A549 (cell line): ENCODE results near the gene SETD1B. TPM values are rescaled to one million over a fixed set of nuclear protein-coding genes. Genes with fewer than 3 reads are reported as not detected.
"Not testable (repeated sequence)": the region's sequence is repeated elsewhere in the genome, so short reads cannot be mapped to it uniquely, and the experiment has no call there.

Source experiments
- ATAC-seq, 2 experiments: fragments of 200-7000 bp in 1 of 2; fragments of >200 bp in 1 of 2; cut with Nextera tagmentation in 1 of 2; cut with Tn5 transposase in 1 of 2; 3 replicates each; pipeline versions ENCODE4 v1.8.0 to v1.9.1; 2018 to 2020; ENCODE audit warnings: mild to moderate bottlenecking in 1 of 2, moderate library complexity in 1 of 2
- CTCF ChIA-PET: fragments of 300-600 bp; sonication (Branson Sonifier 250); formaldehyde crosslinking; extraction: SDS; loops from one replicate; lab custom pipeline; 2021; ENCODE audit warnings: antibody characterized with exemption, inconsistent platforms; lab: Yijun Ruan, JAX
- POLR2A ChIA-PET: fragments of 350-600 bp; formaldehyde crosslinking; extraction: SDS; loops from one replicate; lab custom pipeline; 2021; ENCODE audit warnings: antibody characterized with exemption, inconsistent platforms; lab: Yijun Ruan, JAX
- DNase-seq, 2 experiments: peaks; one replicate each; pipeline versions ENCODE4 v3.0.0 to v3.0.0-alpha.2; 2011 to 2016; ENCODE audit warnings: low read depth in 1 of 2, low spot score in 1 of 2
- FAIRE-seq: peaks from 2 replicates; lab custom pipeline; 2011; peaks lifted over from hg19 to GRCh38; lab: Jason Lieb, UNC
- H3K27ac ChIP-seq, 2 experiments: fragments of >200 bp; sonication (Bioruptor Twin); formaldehyde crosslinking; 3 replicates each; pipeline ENCODE4 v1.5.1; 2016 to 2017
- H3K4me1 ChIP-seq: fragments of >200 bp; sonication (Bioruptor Twin); formaldehyde crosslinking; 3 replicates; pipeline ENCODE4 v1.6.1; 2016
- H3K4me2 ChIP-seq: fragments of >200 bp; sonication (Bioruptor Twin); formaldehyde crosslinking; 3 replicates; pipeline ENCODE4 v1.6.1; 2016
- H3K4me3 ChIP-seq: fragments of >200 bp; sonication (Bioruptor Twin); formaldehyde crosslinking; 3 replicates; pipeline ENCODE4 v1.5.1; 2016
- H3K9me3 ChIP-seq: fragments of >200 bp; sonication (Bioruptor Twin); formaldehyde crosslinking; 3 replicates; pipeline ENCODE4 v1.6.1; 2016
- CBX8 ChIP-seq: fragments of 200-600 bp; sonication (generic); IDR thresholded peaks from 2 replicates; pipeline ENCODE4 v1.6.1; 2016
- CEBPB ChIP-seq, 2 experiments: fragments of >200 bp in 1 of 2; sonication (Bioruptor Twin) in 1 of 2; formaldehyde crosslinking in 1 of 2; IDR thresholded peaks; 2 replicates each; pipeline ENCODE4 v1.6.1; 2012 to 2016
- EP300 ChIP-seq, 2 experiments: fragments of >200 bp; sonication (Bioruptor Twin); formaldehyde crosslinking; IDR thresholded peaks; 2 replicates in 1 of 2; 3 replicates in 1 of 2; pipeline ENCODE4 v1.6.1; 2016 to 2017
- GATA3 ChIP-seq: IDR thresholded peaks from 2 replicates; pipeline ENCODE4 v1.6.1; 2012; ENCODE audit warnings: borderline replicate concordance
- JUN ChIP-seq, 2 experiments: fragments of >200 bp; sonication (Bioruptor Twin); formaldehyde crosslinking; IDR thresholded peaks; 2 replicates in 1 of 2; 3 replicates in 1 of 2; pipeline ENCODE4 v1.6.1; 2016 to 2017
- KDM5A ChIP-seq: fragments of 200-600 bp; sonication (generic); IDR thresholded peaks from 2 replicates; pipeline ENCODE4 v1.6.1; 2016; ENCODE audit warnings: antibody characterized with exemption, mild to moderate bottlenecking
- MYC ChIP-seq: IDR thresholded peaks from 2 replicates; pipeline ENCODE4 v1.6.1; 2012; ENCODE audit warnings: mild to moderate bottlenecking, inconsistent platforms, low read length, improper control_type of control experiment, borderline replicate concordance
- NPAS2 ChIP-seq: fragments of 250-450 bp; sonication (Bioruptor Pico); IDR thresholded peaks from 2 replicates; pipeline ENCODE4 v1.8.0; 2022; ENCODE audit warnings: mild to moderate bottlenecking, moderate library complexity, borderline replicate concordance
- RFX5 ChIP-seq: fragments of 450-650 bp; IDR thresholded peaks from 2 replicates; pipeline ENCODE4 v1.7.1; 2014; ENCODE audit warnings: antibody characterized with exemption, mild to moderate bottlenecking, moderate library complexity
- SREBF2 ChIP-seq: fragments of 450-650 bp; IDR thresholded peaks from 2 replicates; pipeline ENCODE4 v1.6.1; 2014; ENCODE audit warnings: mild to moderate bottlenecking, moderate library complexity
- ZC3H11A ChIP-seq: fragments of 450-650 bp; IDR thresholded peaks from 2 replicates; pipeline ENCODE4 v1.6.1; 2014; ENCODE audit warnings: antibody characterized with exemption, mild to moderate bottlenecking
- WGBS: methylation state at CpG from one replicate; pipeline ENCODE4 v1.1.6; 2017; ENCODE audit errors: missing lambda C conversion rate; 5-methylcytosine and 5-hydroxymethylcytosine counted together
- polyA plus RNA-seq, 4 experiments: library from polyadenylated mRNA; depleted of rRNA in 3 of 4; stranded (reverse); fragments of >200 nt; fragmentation: RNase III in 1 of 4; extraction: RNeasy Plus Mini Kit Qiagen cat#74134 plus additional on column Dnase treatment in 1 of 4; gene quantifications; 2 replicates in 3 of 4; 3 replicates in 1 of 4; pipeline ENCODE4 v1.2.3, GENCODE V29; 2011 to 2017
- small RNA-seq, 6 experiments: library from RNA; depleted of rRNA; stranded (forward); fragments of <200 nt; gene quantifications; one replicate each; pipeline ENCODE3, GENCODE V24; 2012
- TF ChIP-seq, protein P1 (sequence below): fragments of >200 bp; sonication (Bioruptor Twin); formaldehyde crosslinking; IDR thresholded peaks from 3 replicates; pipeline ENCODE4 v1.6.1; 2016
- TF ChIP-seq, protein P2 (sequence below): fragments of 250-450 bp; sonication (Bioruptor Pico); IDR thresholded peaks from 2 replicates; pipeline ENCODE4 v1.5.0; 2021; ENCODE audit warnings: mild to moderate bottlenecking, moderate library complexity, borderline replicate concordance
- TF ChIP-seq, protein P3 (sequence below): fragments of 150-350 bp; IDR thresholded peaks from 2 replicates; pipeline ENCODE4 v1.6.1; 2014; ENCODE audit warnings: low read depth, mild to moderate bottlenecking, low read length
- TF ChIP-seq, protein P4 (sequence below): fragments of >200 bp; sonication (Bioruptor Twin); formaldehyde crosslinking; IDR thresholded peaks from 3 replicates; pipeline ENCODE4 v1.5.1; 2016

The SETD1B gene
- polyA plus RNA-seq, 2 of the 4 experiments (the other 2 are of a cell fraction): 1.1 to 8.6 TPM

DNA sequence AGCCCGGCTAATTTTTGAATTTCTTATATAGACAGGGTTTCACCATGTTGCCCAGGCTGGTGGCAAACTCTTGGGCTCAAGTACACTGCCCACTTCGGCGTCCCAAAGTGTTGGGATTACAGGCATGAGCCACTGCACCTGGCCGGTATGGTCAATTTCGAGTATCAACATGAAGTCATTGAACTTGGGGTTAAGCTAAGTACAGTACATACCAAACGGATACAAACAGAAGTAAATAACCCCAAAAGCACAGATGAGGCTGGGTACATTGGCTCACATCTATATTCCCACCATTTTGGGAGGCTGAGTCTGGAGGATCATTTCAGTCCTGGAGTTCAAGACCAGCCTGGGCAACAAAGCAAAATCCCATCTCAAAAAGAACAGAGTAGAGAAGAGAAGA lies 71.8 kb downstream of the SETD1B start:
- FAIRE-seq (no peak), ATAC-seq (no peak), DNase-seq (no peak)
- no peak overlapping the region for H3K4me3 ChIP-seq
- CTCF ChIA-PET: interaction anchor here (0.7 to 2.1 kb wide), 4 partner anchors 12 to 23 kb away, joined by 3 to 7 read pairs (median 4); no protein-coding TSS in a partner anchor
- WGBS: 80% methylated on average over 6 of the region's 6 CpGs
- no peaks in the 10 kb centered on the region for H3K9me3 ChIP-seq
- H3K4me2 ChIP-seq: no peak overlapping the region
- TF ChIP-seq CEBPB (IDR thresholded peaks at IDR 0.05) (no peak), GATA3 (no peak), NPAS2 (CRISPR knock-in tag) (no peak), EP300 (IDR thresholded peaks at IDR 0.05) (no peak), ZC3H11A (no peak), RFX5 (no peak), CBX8 (no peak), SREBF2 (no peak), KDM5A (no peak), MYC (no peak), JUN (IDR thresholded peaks at IDR 0.05) (no peak)
- TF ChIP-seq, protein P1, sequence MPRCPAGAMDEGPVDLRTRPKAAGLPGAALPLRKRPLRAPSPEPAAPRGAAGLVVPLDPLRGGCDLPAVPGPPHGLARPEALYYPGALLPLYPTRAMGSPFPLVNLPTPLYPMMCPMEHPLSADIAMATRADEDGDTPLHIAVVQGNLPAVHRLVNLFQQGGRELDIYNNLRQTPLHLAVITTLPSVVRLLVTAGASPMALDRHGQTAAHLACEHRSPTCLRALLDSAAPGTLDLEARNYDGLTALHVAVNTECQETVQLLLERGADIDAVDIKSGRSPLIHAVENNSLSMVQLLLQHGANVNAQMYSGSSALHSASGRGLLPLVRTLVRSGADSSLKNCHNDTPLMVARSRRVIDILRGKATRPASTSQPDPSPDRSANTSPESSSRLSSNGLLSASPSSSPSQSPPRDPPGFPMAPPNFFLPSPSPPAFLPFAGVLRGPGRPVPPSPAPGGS: no peak
- TF ChIP-seq, protein P2, sequence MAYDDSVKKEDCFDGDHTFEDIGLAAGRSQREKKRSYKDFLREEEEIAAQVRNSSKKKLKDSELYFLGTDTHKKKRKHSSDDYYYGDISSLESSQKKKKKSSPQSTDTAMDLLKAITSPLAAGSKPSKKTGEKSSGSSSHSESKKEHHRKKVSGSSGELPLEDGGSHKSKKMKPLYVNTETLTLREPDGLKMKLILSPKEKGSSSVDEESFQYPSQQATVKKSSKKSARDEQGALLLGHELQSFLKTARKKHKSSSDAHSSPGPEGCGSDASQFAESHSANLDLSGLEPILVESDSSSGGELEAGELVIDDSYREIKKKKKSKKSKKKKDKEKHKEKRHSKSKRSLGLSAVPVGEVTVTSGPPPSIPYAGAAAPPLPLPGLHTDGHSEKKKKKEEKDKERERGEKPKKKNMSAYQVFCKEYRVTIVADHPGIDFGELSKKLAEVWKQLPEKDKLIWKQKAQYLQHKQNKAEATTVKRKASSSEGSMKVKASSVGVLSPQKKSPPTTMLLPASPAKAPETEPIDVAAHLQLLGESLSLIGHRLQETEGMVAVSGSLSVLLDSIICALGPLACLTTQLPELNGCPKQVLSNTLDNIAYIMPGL (CRISPR knock-in tag): no peak
- TF ChIP-seq, protein P3, sequence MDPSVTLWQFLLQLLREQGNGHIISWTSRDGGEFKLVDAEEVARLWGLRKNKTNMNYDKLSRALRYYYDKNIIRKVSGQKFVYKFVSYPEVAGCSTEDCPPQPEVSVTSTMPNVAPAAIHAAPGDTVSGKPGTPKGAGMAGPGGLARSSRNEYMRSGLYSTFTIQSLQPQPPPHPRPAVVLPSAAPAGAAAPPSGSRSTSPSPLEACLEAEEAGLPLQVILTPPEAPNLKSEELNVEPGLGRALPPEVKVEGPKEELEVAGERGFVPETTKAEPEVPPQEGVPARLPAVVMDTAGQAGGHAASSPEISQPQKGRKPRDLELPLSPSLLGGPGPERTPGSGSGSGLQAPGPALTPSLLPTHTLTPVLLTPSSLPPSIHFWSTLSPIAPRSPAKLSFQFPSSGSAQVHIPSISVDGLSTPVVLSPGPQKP: no peak
- TF ChIP-seq, protein P4, sequence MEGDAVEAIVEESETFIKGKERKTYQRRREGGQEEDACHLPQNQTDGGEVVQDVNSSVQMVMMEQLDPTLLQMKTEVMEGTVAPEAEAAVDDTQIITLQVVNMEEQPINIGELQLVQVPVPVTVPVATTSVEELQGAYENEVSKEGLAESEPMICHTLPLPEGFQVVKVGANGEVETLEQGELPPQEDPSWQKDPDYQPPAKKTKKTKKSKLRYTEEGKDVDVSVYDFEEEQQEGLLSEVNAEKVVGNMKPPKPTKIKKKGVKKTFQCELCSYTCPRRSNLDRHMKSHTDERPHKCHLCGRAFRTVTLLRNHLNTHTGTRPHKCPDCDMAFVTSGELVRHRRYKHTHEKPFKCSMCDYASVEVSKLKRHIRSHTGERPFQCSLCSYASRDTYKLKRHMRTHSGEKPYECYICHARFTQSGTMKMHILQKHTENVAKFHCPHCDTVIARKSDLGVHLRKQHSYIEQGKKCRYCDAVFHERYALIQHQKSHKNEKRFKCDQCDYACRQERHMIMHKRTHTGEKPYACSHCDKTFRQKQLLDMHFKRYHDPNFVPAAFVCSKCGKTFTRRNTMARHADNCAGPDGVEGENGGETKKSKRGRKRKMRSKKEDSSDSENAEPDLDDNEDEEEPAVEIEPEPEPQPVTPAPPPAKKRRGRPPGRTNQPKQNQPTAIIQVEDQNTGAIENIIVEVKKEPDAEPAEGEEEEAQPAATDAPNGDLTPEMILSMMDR: no peak
- H3K27ac ChIP-seq: no peak overlapping the region
- H3K4me1 ChIP-seq: no peaks in the 10 kb centered on the region
- POLR2A ChIA-PET: no interaction called here

DNA sequence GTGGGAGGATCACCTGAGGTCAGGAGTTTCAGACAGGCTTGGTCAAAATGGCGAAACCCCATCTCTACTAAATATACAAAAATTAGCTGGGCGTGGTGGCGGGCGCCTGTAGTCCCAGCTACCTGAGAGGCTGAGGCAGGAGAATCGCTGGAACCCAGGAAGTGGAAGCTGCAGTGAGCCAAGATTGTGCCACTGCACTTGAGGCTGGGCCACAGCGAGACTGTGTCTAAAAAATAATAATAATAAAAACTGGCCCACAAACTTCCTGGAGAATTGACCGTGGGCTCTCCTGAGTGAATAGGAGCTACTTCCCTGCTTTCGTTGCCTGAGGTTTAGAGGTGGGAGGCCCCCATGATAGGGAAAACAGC lies 72.3 kb downstream of the SETD1B start:
- CTCF ChIA-PET: interaction anchor here (0.7 to 2.1 kb wide), 5 partner anchors 12 to 82 kb away, joined by 3 to 7 read pairs (median 4); partner anchors contain the start of gene RHOF
- POLR2A ChIA-PET, FAIRE-seq, H3K27ac ChIP-seq, ATAC-seq, DNase-seq, H3K9me3 ChIP-seq, H3K4me3 ChIP-seq, H3K4me2 ChIP-seq, H3K4me1 ChIP-seq: not testable (repeated sequence)
- 91% methylated on average over 8 of the region's 8 CpGs for WGBS

Small RNA genes within 50 kb of the gene (small RNA-seq; reads per million reads assigned to genes)
- gene AC069503.3: 0 reads per million in 6 experiments

Other genes with a start within 250 kb of the SETD1B start
- gene KDM2B, start 223.0 kb upstream of the SETD1B start, polyA plus RNA-seq (2011; rRNA removed): 10.4 and 12.7 TPM in 2 replicates
- gene KDM2B, start 223.0 kb upstream of the SETD1B start, polyA plus RNA-seq (2017; fragmentation: RNase III; extraction: RNeasy Plus Mini Kit Qiagen cat#74134 plus additional on column Dnase treatment): 18.1 to 18.4 TPM (median 18.3 TPM) in 3 replicates
- 22.1 and 26.6 TPM in 2 replicates for gene ORAI1, start 177.5 kb upstream of the SETD1B start, polyA plus RNA-seq (2011; rRNA removed)
- 17.8 to 20.2 TPM (median 18.7 TPM) in 3 replicates for gene ORAI1, start 177.5 kb upstream of the SETD1B start, polyA plus RNA-seq (2017; fragmentation: RNase III; extraction: RNeasy Plus Mini Kit Qiagen cat#74134 plus additional on column Dnase treatment)
- gene MORN3, start 134.4 kb upstream of the SETD1B start, polyA plus RNA-seq (2011; rRNA removed): 0.17 and 0.47 TPM in 2 replicates
- 0.17 to 0.28 TPM (median 0.26 TPM) in 3 replicates for gene MORN3, start 134.4 kb upstream of the SETD1B start, polyA plus RNA-seq (2017; fragmentation: RNase III; extraction: RNeasy Plus Mini Kit Qiagen cat#74134 plus additional on column Dnase treatment)
- gene TMEM120B, start 91.3 kb upstream of the SETD1B start, polyA plus RNA-seq (2011; rRNA removed): 13.2 and 18.2 TPM in 2 replicates
- 10.2 to 10.6 TPM (median 10.2 TPM) in 3 replicates for gene TMEM120B, start 91.3 kb upstream of the SETD1B start, polyA plus RNA-seq (2017; fragmentation: RNase III; extraction: RNeasy Plus Mini Kit Qiagen cat#74134 plus additional on column Dnase treatment)
- gene RHOF, start 10.3 kb upstream of the SETD1B start, polyA plus RNA-seq (2011; rRNA removed): 47.1 and 48.0 TPM in 2 replicates
- 48.6 to 52.3 TPM (median 51.8 TPM) in 3 replicates for gene RHOF, start 10.3 kb upstream of the SETD1B start, polyA plus RNA-seq (2017; fragmentation: RNase III; extraction: RNeasy Plus Mini Kit Qiagen cat#74134 plus additional on column Dnase treatment)
- gene HPD, start 54.9 kb downstream of the SETD1B start, polyA plus RNA-seq (2011; rRNA removed): 1.3 and 1.7 TPM in 2 replicates
- 1.8 to 2.6 TPM (median 2.0 TPM) in 3 replicates for gene HPD, start 54.9 kb downstream of the SETD1B start, polyA plus RNA-seq (2017; fragmentation: RNase III; extraction: RNeasy Plus Mini Kit Qiagen cat#74134 plus additional on column Dnase treatment)
- 81.4 and 89.3 TPM in 2 replicates for gene PSMD9, start 84.8 kb downstream of the SETD1B start, polyA plus RNA-seq (2011; rRNA removed)
- 147 to 164 TPM (median 154 TPM) in 3 replicates for gene PSMD9, start 84.8 kb downstream of the SETD1B start, polyA plus RNA-seq (2017; fragmentation: RNase III; extraction: RNeasy Plus Mini Kit Qiagen cat#74134 plus additional on column Dnase treatment)
- 1.4 and 1.7 TPM in 2 replicates for gene CFAP251, start 114.6 kb downstream of the SETD1B start, polyA plus RNA-seq (2011; rRNA removed)
- gene CFAP251, start 114.6 kb downstream of the SETD1B start, polyA plus RNA-seq (2017; fragmentation: RNase III; extraction: RNeasy Plus Mini Kit Qiagen cat#74134 plus additional on column Dnase treatment): 0.66 to 1.2 TPM (median 0.94 TPM) in 3 replicates
- 9.4 and 9.8 TPM in 2 replicates for gene BCL7A, start 217.9 kb downstream of the SETD1B start, polyA plus RNA-seq (2011; rRNA removed)
- gene BCL7A, start 217.9 kb downstream of the SETD1B start, polyA plus RNA-seq (2017; fragmentation: RNase III; extraction: RNeasy Plus Mini Kit Qiagen cat#74134 plus additional on column Dnase treatment): 6.7 to 9.2 TPM (median 6.8 TPM) in 3 replicates